Measurements from ENCODE around the gene TSPAN7. TPM values are rescaled to one million over a fixed set of nuclear protein-coding genes. Genes with fewer than 3 reads are reported as not detected.

Gene TSPAN7
- total and polyA plus RNA-seq, 2 donors (not counting 3 experiments of a cell fraction or from before 2014, with no cell fraction given) = 3.2 to 5.2 TPM

GRCh38 chrX:38515291-38515690, 46.1 kb upstream of the TSPAN7 start:
- intact Hi-C loops (cut with micrococcal nuclease) (no loop called here), dilution Hi-C loops (cut with MboI; ENCODE audit: extremely low pct_ligation_motif_present, low sequenced_read_pairs) (no loop called here)
- DNase-seq (ENCODE audit: low read depth, low spot score) = no peak
- Histone ChIP-seq H3K36me3 (ENCODE audit: control insufficient read depth in 2 of 2, extremely low read depth in 1 of 2, insufficient read depth in 2 of 2, low read length in 2 of 2) (no peaks in the 10 kb centered on the region), H2AFZ (ENCODE audit: low read depth, low read length) (no peak overlapping the region), H3K27me3 (ENCODE audit: control insufficient read depth in 2 of 2, insufficient read depth in 2 of 2, low read length in 2 of 2) (no peaks in the 10 kb centered on the region), H3K9ac (replicated peaks; ENCODE audit: extremely low read depth, insufficient read depth, low read length) (no peak overlapping the region), H3K4me1 (ENCODE audit: control insufficient read depth, extremely low read depth, insufficient read depth, low read length) (no peaks in the 10 kb centered on the region), H3K9me3 (replicated peaks; ENCODE audit: control insufficient read depth, insufficient read depth, low read length) (no peaks in the 10 kb centered on the region), H3K27ac (ENCODE audit: insufficient read depth, low read depth, low read length) (no peak overlapping the region), H3K4me2 (ENCODE audit: insufficient read depth, low read length) (no peak overlapping the region), H4K20me1 (replicated peaks; ENCODE audit: control insufficient read depth, extremely low read depth, insufficient read depth, low read length) (no peaks in the 10 kb centered on the region), H3K9me1 (replicated peaks; ENCODE audit: control insufficient read depth, extremely low read depth, insufficient read depth, low read length) (no peaks in the 10 kb centered on the region), H3K4me3 (replicated peaks in 1 of 3; ENCODE audit: insufficient read depth in 1 of 3, low read depth in 1 of 3, low read length in 3 of 3) (no peak overlapping the region), H3K79me2 (ENCODE audit: control insufficient read depth, insufficient read depth, low read length) (no peaks in the 10 kb centered on the region)
- no peak for FAIRE-seq
- TF ChIP-seq JUN (IDR thresholded peaks at IDR 0.05; ENCODE audit: borderline replicate concordance, insufficient read depth, insufficient read length, low read depth) = no peak
- no peak for TF ChIP-seq EZH2 (IDR thresholded peaks at IDR 0.05; ENCODE audit: borderline replicate concordance, low read depth, low read length, severe bottlenecking)
- TF ChIP-seq MYC (IDR thresholded peaks at IDR 0.05; ENCODE audit: low read depth, low read length) = no peak
- TF ChIP-seq MAX (IDR thresholded peaks at IDR 0.05; ENCODE audit: insufficient read depth, insufficient read length) = no peak
- TF ChIP-seq FOS (IDR thresholded peaks at IDR 0.05; ENCODE audit: borderline replicate concordance, insufficient read depth, low read length) = no peak
- no peak for TF ChIP-seq CTCF (IDR thresholded peaks at IDR 0.05; ENCODE audit: extremely low read depth in 1 of 2, insufficient read depth in 1 of 2, low read depth in 1 of 2, low read length in 2 of 2)
- no peak for TF ChIP-seq POLR2AphosphoS5 (IDR thresholded peaks at IDR 0.05; ENCODE audit: insufficient read depth, low read depth, low read length)
- TF ChIP-seq GATA2 (IDR thresholded peaks at IDR 0.05; ENCODE audit: insufficient read depth, insufficient read length, low read depth, low read length) = no peak
- no peak for TF ChIP-seq POLR2A (IDR thresholded peaks at IDR 0.05; ENCODE audit: low read depth, low read length)
- POLR2A ChIA-PET = no interaction called here
- CTCF ChIA-PET = no interaction called here
- no TSS peak for BruUV-seq (replicated peaks)
